HG02870 (cell line): Measurements from ENCODE around the gene ARHGAP22.

ENCODE experiments used
- ATAC-seq: cut with Tn5 transposase; IDR thresholded peaks from one replicate; pipeline ENCODE4 v1.9.1; 2021; ENCODE audit warnings: mild to moderate bottlenecking, moderate library complexity; ENCODE audit not compliant: unreplicated experiment

ARHGAP22 gene

DNA sequence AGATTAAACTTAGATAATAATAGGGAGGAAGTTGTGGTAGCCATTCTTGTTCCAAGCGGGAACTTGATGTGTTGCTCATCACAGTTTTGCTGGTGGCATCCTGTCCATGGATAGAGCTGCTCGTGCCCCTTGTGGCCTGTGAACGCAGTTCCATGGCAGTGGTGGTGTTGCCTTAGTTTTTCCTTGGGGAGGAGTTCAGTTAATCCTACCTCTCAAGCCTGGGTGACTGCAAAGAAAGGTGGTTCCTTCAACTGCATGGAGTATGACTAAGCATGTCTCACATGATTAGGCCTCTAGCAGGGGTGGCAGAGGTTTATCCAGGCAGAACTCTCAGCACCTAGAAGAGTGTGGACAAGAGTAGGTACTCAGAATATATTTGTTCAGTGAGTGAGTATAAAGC lies 198.7 kb downstream of the ARHGAP22 start:
- no peak for ATAC-seq

DNA sequence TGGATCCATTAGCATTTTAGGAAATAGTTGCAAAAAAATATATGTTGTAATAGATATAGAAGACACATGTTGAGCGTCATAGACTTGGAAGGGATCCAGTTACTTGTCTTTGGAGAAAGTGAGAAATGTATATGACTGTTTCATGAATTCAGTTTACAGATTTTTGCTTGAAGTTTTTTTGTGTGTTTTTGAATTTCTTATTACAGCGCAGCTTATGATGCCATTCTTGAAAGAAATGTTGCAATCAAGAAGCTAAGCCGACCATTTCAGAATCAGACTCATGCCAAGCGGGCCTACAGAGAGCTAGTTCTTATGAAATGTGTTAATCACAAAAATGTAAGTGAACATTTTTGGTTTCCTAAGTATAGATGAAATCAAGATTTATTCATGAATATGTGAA lies 200.2 kb downstream of the ARHGAP22 start:
- ATAC-seq = no peak

DNA sequence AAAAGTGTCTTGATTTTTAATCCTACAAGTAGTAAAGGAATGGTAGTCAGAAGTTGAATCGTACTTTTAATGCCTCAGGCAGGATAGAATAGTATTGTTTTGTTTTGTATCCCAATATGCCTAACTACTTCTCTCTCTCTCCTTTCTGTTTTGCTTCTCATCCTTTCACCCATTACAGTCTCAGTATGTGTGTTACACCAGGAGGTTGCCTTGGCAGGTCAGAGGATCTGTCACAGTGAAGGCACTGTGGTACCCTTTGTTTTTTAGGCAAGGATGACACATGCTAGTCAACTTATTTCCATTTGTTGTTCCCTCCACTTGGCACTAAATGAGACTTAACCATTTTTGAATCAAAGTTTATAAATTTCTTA lies 204.0 kb downstream of the ARHGAP22 start:
- ATAC-seq = no peak

DNA sequence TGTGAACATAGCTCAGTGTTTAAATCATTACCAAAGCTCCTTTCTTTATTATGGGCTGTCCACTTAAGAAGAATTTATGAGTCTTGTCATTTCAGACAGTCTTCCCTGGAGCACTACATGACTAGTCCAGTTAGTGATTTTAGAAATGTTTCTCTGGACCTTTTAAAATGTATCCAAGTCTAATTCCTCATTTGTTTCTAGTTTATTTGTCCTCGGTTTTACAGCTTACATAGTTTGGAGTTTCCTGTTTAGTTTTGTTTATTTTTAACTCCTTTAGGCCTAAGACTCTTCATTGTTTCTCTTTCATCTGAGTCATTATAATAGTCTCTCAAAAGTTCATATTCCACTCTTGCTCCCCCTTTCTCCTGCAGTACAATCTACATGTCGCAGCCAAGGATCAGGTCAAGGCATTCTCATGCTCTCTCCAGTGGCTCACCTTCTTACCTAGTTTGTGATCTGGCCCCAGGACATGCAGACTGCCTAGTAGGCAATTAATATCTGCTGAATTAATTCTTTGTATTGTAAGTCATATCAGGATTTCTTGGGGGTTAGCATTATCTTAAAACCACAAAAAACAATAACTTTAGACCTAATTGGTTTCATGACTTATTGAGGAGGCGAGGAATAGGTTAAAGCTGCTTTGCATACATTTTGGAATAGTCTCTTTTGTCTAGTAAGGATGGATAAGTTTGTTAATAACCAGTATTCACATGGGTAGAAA lies 204.6 kb downstream of the ARHGAP22 start:
- ATAC-seq = no peak

DNA sequence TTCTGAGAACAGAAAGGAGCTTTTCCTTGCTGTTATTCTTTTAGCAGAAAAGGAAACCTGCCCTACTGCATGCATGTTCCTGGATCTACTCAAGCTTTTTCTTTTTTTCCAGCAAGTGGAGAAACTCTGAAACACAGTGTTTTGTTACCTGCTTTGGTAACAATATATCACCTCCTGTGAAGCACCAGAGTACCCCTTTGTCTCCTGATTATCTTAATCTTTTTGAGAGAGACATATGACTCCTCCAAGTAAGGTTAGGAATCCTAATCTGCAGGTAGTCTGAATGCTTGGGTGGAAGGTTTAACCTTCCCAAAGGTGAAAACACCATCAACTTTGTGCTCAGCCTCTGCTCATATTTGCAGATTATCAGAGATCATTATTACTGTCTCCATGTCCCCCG lies 205.3 kb downstream of the ARHGAP22 start:
- no peak for ATAC-seq

DNA sequence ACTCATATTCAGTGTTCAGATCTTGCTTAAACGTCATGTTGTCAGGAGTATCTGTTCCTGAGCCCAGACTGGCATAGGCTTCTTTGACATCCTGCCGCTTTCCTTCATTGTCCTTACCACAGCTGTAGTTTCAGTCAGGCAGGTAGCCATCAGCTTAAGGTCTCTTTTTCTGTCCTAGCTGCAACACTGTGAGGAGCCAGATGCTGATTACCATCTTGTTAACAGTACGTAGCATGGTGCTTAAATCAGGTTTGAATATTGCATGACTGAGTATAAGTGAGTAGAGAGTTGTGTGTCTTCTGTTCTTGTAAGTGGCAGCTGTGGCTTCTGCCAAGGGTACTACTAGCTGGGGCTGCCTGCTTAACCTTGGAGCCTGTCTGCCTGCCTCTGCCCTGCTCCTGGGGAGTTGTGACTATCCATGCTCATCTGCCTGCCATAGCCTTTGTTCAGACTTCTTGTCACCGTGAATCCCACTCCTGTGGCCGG lies 205.8 kb downstream of the ARHGAP22 start:
- ATAC-seq = no peak

DNA sequence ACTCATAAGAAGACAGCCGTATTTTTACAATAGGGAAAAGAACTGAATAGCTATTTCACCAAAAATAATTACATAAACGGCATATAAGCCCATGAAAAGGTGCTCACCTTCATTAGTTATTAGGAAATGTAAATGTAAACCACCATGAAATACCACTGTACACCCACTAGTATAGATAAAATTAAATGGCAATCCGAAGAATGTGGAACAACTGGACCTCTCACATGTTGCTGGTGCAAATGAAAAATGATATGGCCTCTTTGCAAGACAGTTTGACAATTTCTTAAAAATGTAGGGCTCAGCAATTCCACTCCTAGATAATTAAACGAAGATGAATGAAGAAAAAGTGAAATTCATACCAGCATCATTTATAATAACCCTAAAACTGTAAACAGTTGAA lies 206.6 kb downstream of the ARHGAP22 start:
- ATAC-seq = no peak
